HL-60 (cell line): ENCODE results near the gene CYP27A1.

Experiments used
- GABPA ChIP-seq: IDR thresholded peaks from 2 replicates; pipeline ENCODE4 v1.6.1; 2012; ENCODE audit warnings: low read depth
- POLR2AphosphoS5 ChIP-seq: IDR thresholded peaks from 2 replicates; pipeline ENCODE4 v1.6.1; 2012; ENCODE audit warnings: low read depth
- TF ChIP-seq, protein P1 (sequence below): IDR thresholded peaks from one replicate; pipeline ENCODE4 v1.5.1; 2011; ENCODE audit warnings: low read length, control low read depth, inconsistent platforms; ENCODE audit not compliant: insufficient read depth
- TF ChIP-seq, protein P2 (sequence below): IDR thresholded peaks from 2 replicates; pipeline ENCODE4 v1.6.1; 2012; ENCODE audit warnings: low read depth; ENCODE audit not compliant: insufficient replicate concordance

DNA sequence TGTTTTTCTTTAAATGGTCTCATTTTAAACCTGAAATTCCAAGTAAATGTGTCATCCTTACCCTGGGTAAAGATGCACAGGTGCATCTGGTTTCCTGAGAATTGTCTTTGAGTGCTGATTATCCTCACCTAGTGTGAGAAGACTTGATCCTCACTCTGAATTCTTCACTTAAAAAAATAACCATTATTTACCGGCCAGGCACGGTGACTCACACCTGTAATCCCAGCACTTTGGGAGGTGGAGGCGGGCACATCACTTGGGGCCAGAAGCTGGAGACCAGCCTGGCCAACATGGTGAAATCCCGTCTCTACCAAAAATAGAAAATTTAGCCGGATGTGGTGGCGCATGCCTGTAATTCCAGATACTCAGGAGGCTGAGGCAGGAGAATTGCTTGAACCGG, 67.8 kb downstream of the CYP27A1 start:
- TF ChIP-seq, protein P1, sequence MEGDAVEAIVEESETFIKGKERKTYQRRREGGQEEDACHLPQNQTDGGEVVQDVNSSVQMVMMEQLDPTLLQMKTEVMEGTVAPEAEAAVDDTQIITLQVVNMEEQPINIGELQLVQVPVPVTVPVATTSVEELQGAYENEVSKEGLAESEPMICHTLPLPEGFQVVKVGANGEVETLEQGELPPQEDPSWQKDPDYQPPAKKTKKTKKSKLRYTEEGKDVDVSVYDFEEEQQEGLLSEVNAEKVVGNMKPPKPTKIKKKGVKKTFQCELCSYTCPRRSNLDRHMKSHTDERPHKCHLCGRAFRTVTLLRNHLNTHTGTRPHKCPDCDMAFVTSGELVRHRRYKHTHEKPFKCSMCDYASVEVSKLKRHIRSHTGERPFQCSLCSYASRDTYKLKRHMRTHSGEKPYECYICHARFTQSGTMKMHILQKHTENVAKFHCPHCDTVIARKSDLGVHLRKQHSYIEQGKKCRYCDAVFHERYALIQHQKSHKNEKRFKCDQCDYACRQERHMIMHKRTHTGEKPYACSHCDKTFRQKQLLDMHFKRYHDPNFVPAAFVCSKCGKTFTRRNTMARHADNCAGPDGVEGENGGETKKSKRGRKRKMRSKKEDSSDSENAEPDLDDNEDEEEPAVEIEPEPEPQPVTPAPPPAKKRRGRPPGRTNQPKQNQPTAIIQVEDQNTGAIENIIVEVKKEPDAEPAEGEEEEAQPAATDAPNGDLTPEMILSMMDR, result no peak
- TF ChIP-seq POLR2AphosphoS5 (no peak), GABPA (no peak)
- TF ChIP-seq, protein P2, sequence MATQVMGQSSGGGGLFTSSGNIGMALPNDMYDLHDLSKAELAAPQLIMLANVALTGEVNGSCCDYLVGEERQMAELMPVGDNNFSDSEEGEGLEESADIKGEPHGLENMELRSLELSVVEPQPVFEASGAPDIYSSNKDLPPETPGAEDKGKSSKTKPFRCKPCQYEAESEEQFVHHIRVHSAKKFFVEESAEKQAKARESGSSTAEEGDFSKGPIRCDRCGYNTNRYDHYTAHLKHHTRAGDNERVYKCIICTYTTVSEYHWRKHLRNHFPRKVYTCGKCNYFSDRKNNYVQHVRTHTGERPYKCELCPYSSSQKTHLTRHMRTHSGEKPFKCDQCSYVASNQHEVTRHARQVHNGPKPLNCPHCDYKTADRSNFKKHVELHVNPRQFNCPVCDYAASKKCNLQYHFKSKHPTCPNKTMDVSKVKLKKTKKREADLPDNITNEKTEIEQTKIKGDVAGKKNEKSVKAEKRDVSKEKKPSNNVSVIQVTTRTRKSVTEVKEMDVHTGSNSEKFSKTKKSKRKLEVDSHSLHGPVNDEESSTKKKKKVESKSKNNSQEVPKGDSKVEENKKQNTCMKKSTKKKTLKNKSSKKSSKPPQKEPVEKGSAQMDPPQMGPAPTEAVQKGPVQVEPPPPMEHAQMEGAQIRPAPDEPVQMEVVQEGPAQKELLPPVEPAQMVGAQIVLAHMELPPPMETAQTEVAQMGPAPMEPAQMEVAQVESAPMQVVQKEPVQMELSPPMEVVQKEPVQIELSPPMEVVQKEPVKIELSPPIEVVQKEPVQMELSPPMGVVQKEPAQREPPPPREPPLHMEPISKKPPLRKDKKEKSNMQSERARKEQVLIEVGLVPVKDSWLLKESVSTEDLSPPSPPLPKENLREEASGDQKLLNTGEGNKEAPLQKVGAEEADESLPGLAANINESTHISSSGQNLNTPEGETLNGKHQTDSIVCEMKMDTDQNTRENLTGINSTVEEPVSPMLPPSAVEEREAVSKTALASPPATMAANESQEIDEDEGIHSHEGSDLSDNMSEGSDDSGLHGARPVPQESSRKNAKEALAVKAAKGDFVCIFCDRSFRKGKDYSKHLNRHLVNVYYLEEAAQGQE, result no peak
